ENCODE results near the gene C2orf78. TPM values are rescaled to one million over a fixed set of nuclear protein-coding genes. Genes with fewer than 3 reads are reported as not detected.

The C2orf78 gene
- polyA plus RNA-seq, 1 donor from 2014 or later = not detected

- TF ChIP-seq RAD21 (conservative IDR thresholded peaks at IDR 0.05) = no peak
- TF ChIP-seq REST (IDR thresholded peaks at IDR 0.05; ENCODE audit: borderline replicate concordance) = no peak
- no peak for TF ChIP-seq TAF1 (IDR thresholded peaks at IDR 0.05; ENCODE audit: low read depth)
- no peak for TF ChIP-seq MXI1 (conservative IDR thresholded peaks at IDR 0.05; ENCODE audit: poor library complexity, severe bottlenecking)
- TF ChIP-seq POLR2AphosphoS5 (IDR thresholded peaks at IDR 0.05) = no peak
- TF ChIP-seq SMC3 (conservative IDR thresholded peaks at IDR 0.05; ENCODE audit: poor library complexity) = no peak
- no peak for TF ChIP-seq EZH2 (IDR thresholded peaks at IDR 0.05; ENCODE audit: borderline replicate concordance, insufficient read depth, low read length, poor library complexity, severe bottlenecking)
- Histone ChIP-seq H3K27ac (ENCODE audit: low read length) (no peak overlapping the region), H3K9me3 (ENCODE audit: low read length) (no peaks in the 10 kb centered on the region), H3K36me3 (ENCODE audit: insufficient read depth, low read length) (peaks cover 8% of the 10 kb centered on the region), H4K20me1 (ENCODE audit: insufficient read depth) (no peaks in the 10 kb centered on the region), H2AFZ (ENCODE audit: low read depth, low read length) (no peak overlapping the region), H3K27me3 (ENCODE audit: insufficient read depth, low read depth, low read length) (no peaks in the 10 kb centered on the region), H3F3A (ENCODE audit: insufficient read depth, low read length, poor library complexity, severe bottlenecking) (no peaks in the 10 kb centered on the region), H3K9me2 (ENCODE audit: insufficient read depth, low read length) (no peaks in the 10 kb centered on the region), H3K9ac (ENCODE audit: low read length) (no peak overlapping the region), H3K79me2 (replicated peaks; ENCODE audit: insufficient read depth, low read length) (no peaks in the 10 kb centered on the region), H3K4me2 (ENCODE audit: low read length) (no peak overlapping the region), H3K4me3 (ENCODE audit: low read length) (no peak overlapping the region)
Observed at GRCh38 chr2:73759904-73760303, 24.1 kb upstream of the C2orf78 start.

GRCh38 chr2:73762571-73762970 lies 21.4 kb upstream of the C2orf78 start:
- Histone ChIP-seq H3K36me3 (ENCODE audit: insufficient read depth, low read length) (peaks cover 13% of the 10 kb centered on the region), H3K27me3 (ENCODE audit: insufficient read depth, low read depth, low read length) (no peaks in the 10 kb centered on the region), H3K4me2 (ENCODE audit: low read length) (no peak overlapping the region), H3K4me3 (ENCODE audit: low read length) (no peak overlapping the region), H3K9me2 (ENCODE audit: insufficient read depth, low read length) (no peaks in the 10 kb centered on the region), H4K20me1 (ENCODE audit: insufficient read depth) (no peaks in the 10 kb centered on the region), H3K9ac (ENCODE audit: low read length) (no peak overlapping the region), H3K27ac (ENCODE audit: low read length) (no peak overlapping the region), H3K9me3 (ENCODE audit: low read length) (no peaks in the 10 kb centered on the region), H3F3A (ENCODE audit: insufficient read depth, low read length, poor library complexity, severe bottlenecking) (no peaks in the 10 kb centered on the region), H2AFZ (ENCODE audit: low read depth, low read length) (no peak overlapping the region), H3K79me2 (replicated peaks; ENCODE audit: insufficient read depth, low read length) (no peaks in the 10 kb centered on the region)
- TF ChIP-seq EZH2 (IDR thresholded peaks at IDR 0.05; ENCODE audit: borderline replicate concordance, insufficient read depth, low read length, poor library complexity, severe bottlenecking) (no peak), SMC3 (conservative IDR thresholded peaks at IDR 0.05; ENCODE audit: poor library complexity) (no peak), POLR2AphosphoS5 (IDR thresholded peaks at IDR 0.05) (no peak), RAD21 (conservative IDR thresholded peaks at IDR 0.05) (no peak), EP300 (conservative IDR thresholded peaks at IDR 0.05; ENCODE audit: poor library complexity, severe bottlenecking) (no peak), REST (IDR thresholded peaks at IDR 0.05; ENCODE audit: borderline replicate concordance) (no peak), TAF1 (IDR thresholded peaks at IDR 0.05; ENCODE audit: low read depth) (no peak), MXI1 (conservative IDR thresholded peaks at IDR 0.05; ENCODE audit: poor library complexity, severe bottlenecking) (no peak)
- TF ChIP-seq, protein P1, sequence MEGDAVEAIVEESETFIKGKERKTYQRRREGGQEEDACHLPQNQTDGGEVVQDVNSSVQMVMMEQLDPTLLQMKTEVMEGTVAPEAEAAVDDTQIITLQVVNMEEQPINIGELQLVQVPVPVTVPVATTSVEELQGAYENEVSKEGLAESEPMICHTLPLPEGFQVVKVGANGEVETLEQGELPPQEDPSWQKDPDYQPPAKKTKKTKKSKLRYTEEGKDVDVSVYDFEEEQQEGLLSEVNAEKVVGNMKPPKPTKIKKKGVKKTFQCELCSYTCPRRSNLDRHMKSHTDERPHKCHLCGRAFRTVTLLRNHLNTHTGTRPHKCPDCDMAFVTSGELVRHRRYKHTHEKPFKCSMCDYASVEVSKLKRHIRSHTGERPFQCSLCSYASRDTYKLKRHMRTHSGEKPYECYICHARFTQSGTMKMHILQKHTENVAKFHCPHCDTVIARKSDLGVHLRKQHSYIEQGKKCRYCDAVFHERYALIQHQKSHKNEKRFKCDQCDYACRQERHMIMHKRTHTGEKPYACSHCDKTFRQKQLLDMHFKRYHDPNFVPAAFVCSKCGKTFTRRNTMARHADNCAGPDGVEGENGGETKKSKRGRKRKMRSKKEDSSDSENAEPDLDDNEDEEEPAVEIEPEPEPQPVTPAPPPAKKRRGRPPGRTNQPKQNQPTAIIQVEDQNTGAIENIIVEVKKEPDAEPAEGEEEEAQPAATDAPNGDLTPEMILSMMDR (IDR thresholded peaks at IDR 0.05; ENCODE audit: poor library complexity, severe bottlenecking) = no peak
